Left ventricle myocardium superior (tissue), 1 donor: ENCODE data around the gene LRR1. TPM values are rescaled to one million over a fixed set of nuclear protein-coding genes. Genes with fewer than 3 reads are reported as not detected.
"Not testable (repeated sequence)": the region's sequence is repeated elsewhere in the genome, so short reads cannot be mapped to it uniquely, and the experiment has no call there.

ENCODE experiments used
- ATAC-seq: fragments of 200-7000 bp; cut with Tn5 transposase; one replicate; pipeline ENCODE4 v1.9.1; 2020; ENCODE audit warnings: mild to moderate bottlenecking, moderate library complexity
- DNase-seq: peaks from one replicate; pipeline ENCODE4 v3.0.0-alpha.2; 2020
- intact Hi-C: fragments of 100-400 bp; cut with micrococcal nuclease; formaldehyde crosslinking; loops from one replicate; pipeline ENCODE4 v1.11.0; 2022
- total RNA-seq: library from RNA; stranded (reverse); fragmentation: NEBNext Ultra II Directional; extraction: Animal tissue kit (Norgen Biotek cat#: 25700); gene quantifications from one replicate; pipeline ENCODE4 v1.2.1, GENCODE V29; 2021
- donor health status: DM: no; HTN: yes; CAD: no; lungs with severe emphysema.

LRR1 gene
- total RNA-seq, 1 donor from 2014 or later: 5.8 TPM

- intact Hi-C loops: no loop called here
- no peak for DNase-seq
- ATAC-seq: no peak
Measured at GRCh38 chr14:49622022-49622607, 23.4 kb downstream of the LRR1 start.

GRCh38 chr14:49623387-49623786, 24.6 kb downstream of the LRR1 start:
- intact Hi-C loops: no loop called here
- DNase-seq (no peak), ATAC-seq (no peak)

- no peak for DNase-seq
- intact Hi-C loops: no loop called here
- no peak for ATAC-seq
Measured at GRCh38 chr14:49623941-49624839, 25.4 kb downstream of the LRR1 start.

GRCh38 chr14:49633640-49634546, 35.2 kb downstream of the LRR1 start:
- peak; percentile 94 for ATAC-seq
- intact Hi-C loops: loop anchor here (10.0 kb wide), 1 partner anchor 131 kb away; the partner anchor contains the start of gene KLHDC2
- peak; percentile 95 for DNase-seq

GRCh38 chr14:49634547-49635334, 36.0 kb downstream of the LRR1 start, which contains the start of gene DNAAF2:
TSS of gene DNAAF2 (minus strand) at chr14:49635244. CDS start at chr14:49635149, 95 bp downstream.
- intact Hi-C loops: loop anchor here (10.0 kb wide), 1 partner anchor 130 kb away; the partner anchor contains the start of gene KLHDC2
- ATAC-seq: peak; percentile 51
- DNase-seq: peak; percentile 70

- intact Hi-C loops: loop anchor here (10.0 kb wide), 1 partner anchor 128 kb away; the partner anchor contains the start of gene KLHDC2
- DNase-seq: no peak
- no peak for ATAC-seq
Measured at GRCh38 chr14:49636866-49637265, 38.1 kb downstream of the LRR1 start.

GRCh38 chr14:49637534-49638078, 38.9 kb downstream of the LRR1 start:
- no peak for DNase-seq
- no peak for ATAC-seq
- intact Hi-C loops: loop anchor here (10.0 kb wide), 1 partner anchor 127 kb away; the partner anchor contains the start of gene KLHDC2

GRCh38 chr14:49640540-49641417, 42.0 kb downstream of the LRR1 start:
- ATAC-seq (no peak), DNase-seq (no peak)
- intact Hi-C loops: no loop called here

- intact Hi-C loops: no loop called here
- peak; percentile 90 for ATAC-seq
- DNase-seq: no peak
Measured at GRCh38 chr14:49641697-49642129, 43.0 kb downstream of the LRR1 start.

- DNase-seq (no peak), ATAC-seq (peak; percentile 72)
- intact Hi-C loops: no loop called here
Measured at GRCh38 chr14:49642163-49642562, 43.4 kb downstream of the LRR1 start.

GRCh38 chr14:49653508-49653907, 54.8 kb downstream of the LRR1 start:
- DNase-seq: no peak
- no peak for ATAC-seq
- intact Hi-C loops: no loop called here

- ATAC-seq (no peak), DNase-seq (no peak)
- intact Hi-C loops: no loop called here
Measured at GRCh38 chr14:49654511-49654910, 55.8 kb downstream of the LRR1 start.

- DNase-seq, ATAC-seq, intact Hi-C loops: not testable (repeated sequence)
Measured at GRCh38 chr14:49657500-49657899, 58.8 kb downstream of the LRR1 start.

GRCh38 chr14:49659526-49660455, 61.1 kb downstream of the LRR1 start:
- DNase-seq (no peak), ATAC-seq (no peak)
- intact Hi-C loops: no loop called here
